Caco-2 (cell line): Measurements from ENCODE around the gene MCU. TPM values are rescaled to one million over a fixed set of nuclear protein-coding genes. Genes with fewer than 3 reads are reported as not detected.

Experiments
- Bru-seq: library from RNA; stranded (reverse); fragments of 400-500 nt; gene quantifications from one replicate; lab custom pipeline; 2021; lab: Mats Ljungman, UMichigan
- BruChase-seq, 2 experiments: library from RNA; stranded (reverse); fragments of 400-500 nt; gene quantifications; one replicate each; lab custom pipeline; 2021; lab: Mats Ljungman, UMichigan
- BruUV-seq: library from RNA; stranded (reverse); fragments of 400-500 nt; replicated peaks from 2 replicates; lab custom pipeline; 2021; lab: Mats Ljungman, UMichigan
- CTCF ChIA-PET: fragments of 300-600 bp; sonication (Branson Sonifier 250); formaldehyde crosslinking; loops from one replicate; lab custom pipeline; 2022; ENCODE audit warnings: antibody characterized with exemption; lab: Charles Lee
- POLR2A ChIA-PET: fragments of 300-600 bp; sonication (Branson Sonifier 250); formaldehyde crosslinking; loops from one replicate; lab custom pipeline; 2022; ENCODE audit warnings: antibody characterized with exemption; lab: Charles Lee
- DNase-seq, 2 experiments: peaks; one replicate each; pipeline versions ENCODE4 v3.0.0 to v3.0.0-alpha.2; 2020 to 2022
- H3K27me3 ChIP-seq: replicated peaks from 2 replicates; pipeline ENCODE4 v1.6.0; 2011; ENCODE audit warnings: low read length; ENCODE audit not compliant: control insufficient read depth, insufficient read depth
- H3K36me3 ChIP-seq: 2 replicates; pipeline ENCODE4 v1.5.1; 2011; ENCODE audit warnings: low read length; ENCODE audit not compliant: control insufficient read depth, insufficient read depth
- H3K4me1 ChIP-seq: fragments of 250-450 bp; sonication (Bioruptor Pico); 2 replicates; pipeline ENCODE4 v1.5.1; 2020; ENCODE audit warnings: mild to moderate bottlenecking
- H3K4me3 ChIP-seq: 2 replicates; pipeline ENCODE4 v1.5.1; 2011; ENCODE audit warnings: low read depth, mild to moderate bottlenecking, control low read depth, low read length
- H3K9me3 ChIP-seq: fragments of 250-450 bp; sonication (Bioruptor Pico); 2 replicates; pipeline ENCODE4 v1.5.1; 2020; ENCODE audit warnings: mild to moderate bottlenecking, moderate library complexity
- H3K27ac Mint-ChIP-seq: one replicate; pipeline ENCODE4 v1.8.0; 2022; ENCODE audit warnings: mixed read lengths; ENCODE audit not compliant: unreplicated experiment
- H3K27me3 Mint-ChIP-seq: one replicate; pipeline ENCODE4 v1.8.0; 2022; ENCODE audit warnings: mixed read lengths; ENCODE audit not compliant: insufficient read depth, unreplicated experiment
- H3K36me3 Mint-ChIP-seq: one replicate; pipeline ENCODE4 v1.8.0; 2022; ENCODE audit warnings: mild to moderate bottlenecking, mixed read lengths; ENCODE audit not compliant: insufficient read depth, unreplicated experiment
- H3K4me1 Mint-ChIP-seq: one replicate; pipeline ENCODE4 v1.8.0; 2022; ENCODE audit warnings: low read depth, mixed read lengths; ENCODE audit not compliant: unreplicated experiment
- H3K4me3 Mint-ChIP-seq: one replicate; pipeline ENCODE4 v1.8.0; 2022; ENCODE audit warnings: mild to moderate bottlenecking, moderate library complexity, mixed read lengths; ENCODE audit not compliant: unreplicated experiment
- H3K9me3 Mint-ChIP-seq: one replicate; pipeline ENCODE4 v1.8.0; 2022; ENCODE audit warnings: mixed read lengths; ENCODE audit not compliant: unreplicated experiment
- intact Hi-C: fragments of 100-400 bp; cut with micrococcal nuclease; formaldehyde crosslinking; loops from one replicate; pipeline ENCODE4 v1.10.0; 2022; ENCODE audit not compliant: unreplicated experiment
- long read RNA-seq: library from polyadenylated mRNA; stranded (forward); transcript quantifications from one replicate; pipeline ENCODE4 v2.0.0, GENCODE V29; 2022
- total RNA-seq: library from RNA; stranded (reverse); gene quantifications from 2 replicates; pipeline ENCODE4 v1.2.3, GENCODE V29; 2022
- TF ChIP-seq, protein P1 (sequence below), 2 experiments: fragments of 200-600 bp in 1 of 2; IDR thresholded peaks; 1 replicate in 1 of 2; 2 replicates in 1 of 2; pipeline versions ENCODE4 v1.5.1 to v1.8.0; 2011 to 2022; ENCODE audit warnings: antibody characterized with exemption in 1 of 2, control low read depth in 1 of 2, inconsistent platforms in 1 of 2, low read depth in 1 of 2, low read length in 1 of 2, mild to moderate bottlenecking in 1 of 2, moderate library complexity in 1 of 2; ENCODE audit not compliant: insufficient read depth in 1 of 2, severe bottlenecking in 1 of 2, unreplicated experiment in 1 of 2

Gene MCU, protein sequence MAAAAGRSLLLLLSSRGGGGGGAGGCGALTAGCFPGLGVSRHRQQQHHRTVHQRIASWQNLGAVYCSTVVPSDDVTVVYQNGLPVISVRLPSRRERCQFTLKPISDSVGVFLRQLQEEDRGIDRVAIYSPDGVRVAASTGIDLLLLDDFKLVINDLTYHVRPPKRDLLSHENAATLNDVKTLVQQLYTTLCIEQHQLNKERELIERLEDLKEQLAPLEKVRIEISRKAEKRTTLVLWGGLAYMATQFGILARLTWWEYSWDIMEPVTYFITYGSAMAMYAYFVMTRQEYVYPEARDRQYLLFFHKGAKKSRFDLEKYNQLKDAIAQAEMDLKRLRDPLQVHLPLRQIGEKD
- 52.2 and 62.5 TPM in 2 replicates for total RNA-seq
- percentile 83 among the genes with signal in this experiment for Bru-seq, nascent RNA
- percentile 81 among the genes with signal in this experiment for BruChase-seq, experiment 1, labeled RNA remaining after a 2-hour chase
- BruChase-seq, experiment 2, labeled RNA remaining after a 6-hour chase: percentile 82 among the genes with signal in this experiment
- long read RNA-seq, transcript MCU-202 (8 exons, 2,949 nt): major isoform, 70 of 80 reads
- long read RNA-seq, partial matches to known transcripts: 0 of 80 reads
- long read RNA-seq, other reads (novel, unspliced or antisense): 10 of 80 reads

GRCh38 chr10:72691863-72692743 lies at the start of gene MCU:
Gene MCU, plus strand, starts transcription at chr10:72692143. Its CDS starts 9 bp downstream, at chr10:72692152.
- Mint-ChIP-seq H3K36me3 (no peaks in the 10 kb centered on the region), H3K4me3 (peak within 1 kb of the TSS; percentile 84), H3K9me3 (no peaks in the 10 kb centered on the region), H3K4me1 (peaks cover 54% of the 10 kb centered on the region), H3K27ac (peak within 1 kb of the TSS; percentile 42), H3K27me3 (no peaks in the 10 kb centered on the region)
- TF ChIP-seq, protein P1, sequence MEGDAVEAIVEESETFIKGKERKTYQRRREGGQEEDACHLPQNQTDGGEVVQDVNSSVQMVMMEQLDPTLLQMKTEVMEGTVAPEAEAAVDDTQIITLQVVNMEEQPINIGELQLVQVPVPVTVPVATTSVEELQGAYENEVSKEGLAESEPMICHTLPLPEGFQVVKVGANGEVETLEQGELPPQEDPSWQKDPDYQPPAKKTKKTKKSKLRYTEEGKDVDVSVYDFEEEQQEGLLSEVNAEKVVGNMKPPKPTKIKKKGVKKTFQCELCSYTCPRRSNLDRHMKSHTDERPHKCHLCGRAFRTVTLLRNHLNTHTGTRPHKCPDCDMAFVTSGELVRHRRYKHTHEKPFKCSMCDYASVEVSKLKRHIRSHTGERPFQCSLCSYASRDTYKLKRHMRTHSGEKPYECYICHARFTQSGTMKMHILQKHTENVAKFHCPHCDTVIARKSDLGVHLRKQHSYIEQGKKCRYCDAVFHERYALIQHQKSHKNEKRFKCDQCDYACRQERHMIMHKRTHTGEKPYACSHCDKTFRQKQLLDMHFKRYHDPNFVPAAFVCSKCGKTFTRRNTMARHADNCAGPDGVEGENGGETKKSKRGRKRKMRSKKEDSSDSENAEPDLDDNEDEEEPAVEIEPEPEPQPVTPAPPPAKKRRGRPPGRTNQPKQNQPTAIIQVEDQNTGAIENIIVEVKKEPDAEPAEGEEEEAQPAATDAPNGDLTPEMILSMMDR (IDR thresholded peaks at IDR 0.05; ENCODE audit: insufficient read depth in 1 of 2, low read depth in 1 of 2, low read length in 1 of 2, severe bottlenecking in 1 of 2, unreplicated experiment in 1 of 2): no peak
- BruUV-seq: no TSS peak
- intact Hi-C loops: loop anchor here (1.0 to 5.0 kb wide), 3 partner anchors 45 to 330 kb away; partner anchors contain the start of gene MICU1
- ChIA-PET POLR2A (interaction anchor here (0.5 to 1.4 kb wide), 20 partner anchors 9 to 418 kb away, joined by 3 to 16 read pairs (median 4); partner anchors contain the start of genes DNAJB12, MICU1, NUDT13 and P4HA1), CTCF (interaction anchor here (0.5 to 2.0 kb wide), 7 partner anchors 22 to 327 kb away, joined by 3 to 13 read pairs (median 4); no protein-coding TSS in a partner anchor)
- peak within 1 kb of the TSS; percentile 80 for H3K4me3 ChIP-seq
- H3K36me3 ChIP-seq: no peaks in the 10 kb centered on the region
- peaks cover 46% of the 10 kb centered on the region for H3K4me1 ChIP-seq
- H3K27me3 ChIP-seq: no peaks in the 10 kb centered on the region
- DNase-seq: peak; percentile 98
- no peaks in the 10 kb centered on the region for H3K9me3 ChIP-seq

GRCh38 chr10:72642318-72642717 lies 49.6 kb upstream of the MCU start:
- TF ChIP-seq, protein P1 (IDR thresholded peaks at IDR 0.05; ENCODE audit: insufficient read depth in 1 of 2, low read depth in 1 of 2, low read length in 1 of 2, severe bottlenecking in 1 of 2, unreplicated experiment in 1 of 2): no peak
- intact Hi-C loops: no loop called here
- H3K36me3 Mint-ChIP-seq: no peaks in the 10 kb centered on the region
- H3K27me3 Mint-ChIP-seq: no peaks in the 10 kb centered on the region
- H3K27ac Mint-ChIP-seq: no peak overlapping the region
- peaks cover 4% of the 10 kb centered on the region for H3K9me3 Mint-ChIP-seq
- H3K4me1 Mint-ChIP-seq: peaks cover 12% of the 10 kb centered on the region
- Histone ChIP-seq H3K4me3 (no peak overlapping the region), H3K4me1 (peaks cover 9% of the 10 kb centered on the region; the same call in 1 of the 2 replicates), H3K27me3 (no peaks in the 10 kb centered on the region), H3K36me3 (no peaks in the 10 kb centered on the region), H3K9me3 (no peaks in the 10 kb centered on the region)
- ChIA-PET POLR2A (no interaction called here), CTCF (interaction anchor here (0.6 kb wide), 1 partner anchor 10 kb away, joined by 3 read pairs; no protein-coding TSS in a partner anchor)
- BruUV-seq: no TSS peak
- H3K4me3 Mint-ChIP-seq: no peak overlapping the region
- no peak for DNase-seq
